ENCODE data around the gene HBB. TPM values are rescaled to one million over a fixed set of nuclear protein-coding genes. Genes with fewer than 3 reads are reported as not detected.
"Not testable (repeated sequence)": the region's sequence is repeated elsewhere in the genome, so short reads cannot be mapped to it uniquely, and the experiment has no call there.

The HBB gene
- total RNA-seq, 4 donors from 2014 or later: 1.1 to 2.0 TPM; not detected in 2

DNA sequence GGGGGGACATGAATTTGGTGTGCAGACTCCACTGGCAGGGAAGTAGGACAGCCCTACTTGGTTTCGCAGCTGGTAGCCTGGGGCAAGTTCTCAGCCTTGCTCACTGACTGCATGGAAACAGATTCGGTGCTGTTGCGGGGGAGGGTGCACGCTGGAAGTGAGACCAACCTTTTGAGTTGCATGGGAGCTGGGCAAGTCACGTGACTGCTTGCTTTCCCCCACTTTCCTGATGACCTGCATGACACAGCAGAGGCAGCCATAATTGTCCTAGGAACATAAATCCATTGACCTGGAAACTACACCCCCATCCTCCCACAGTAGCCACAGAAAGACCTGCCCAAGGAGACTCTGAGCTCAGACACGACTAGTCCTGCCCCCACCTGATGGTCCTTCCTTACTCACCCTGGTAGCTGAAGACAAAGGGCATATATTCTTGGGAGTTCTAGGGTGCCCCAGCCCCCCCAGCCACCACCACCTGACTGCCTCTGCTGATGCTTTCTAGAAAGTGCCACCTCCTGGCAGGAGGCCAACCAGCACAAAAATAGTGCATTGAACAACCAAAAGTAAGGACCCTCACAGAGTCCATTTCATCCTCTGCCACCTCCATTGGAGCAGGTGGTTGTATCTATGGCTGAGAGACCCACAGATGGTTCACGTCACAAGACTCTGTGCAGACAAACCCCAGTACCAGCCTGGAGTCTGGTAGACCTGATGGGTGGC is 31.8 kb upstream of the HBB start:
- in situ Hi-C loops (cut with MboI; ENCODE audit: low pct_ligation_motif_present in 1 of 4, low pct_unique_long_range_greater_than_20kb in 1 of 4, low sequenced_read_pairs in 3 of 4) (no loop called here), intact Hi-C loops (cut with DNase I; ENCODE audit: low total_unique reads) (no loop called here)
- 76% methylated on average over 7 of the region's 7 CpGs; no CpG with 5 or more reads in 1 of the 2 donors for WGBS, 2 donors (ENCODE audit: low coverage in 1 of 2)
- Histone ChIP-seq H3K9me3 (no peaks in the 10 kb centered on the region), H3K4me3 (no peak overlapping the region), H3K4me1 (no peaks in the 10 kb centered on the region), H3K27ac (no peak overlapping the region), H3K36me3 (no peaks in the 10 kb centered on the region), H3K27me3 (no peaks in the 10 kb centered on the region)
- TF ChIP-seq POLR2AphosphoS5 (IDR thresholded peaks at IDR 0.05): no peak
- TF ChIP-seq EP300 (IDR thresholded peaks at IDR 0.05; ENCODE audit: low read depth): no peak
- TF ChIP-seq, protein P1, sequence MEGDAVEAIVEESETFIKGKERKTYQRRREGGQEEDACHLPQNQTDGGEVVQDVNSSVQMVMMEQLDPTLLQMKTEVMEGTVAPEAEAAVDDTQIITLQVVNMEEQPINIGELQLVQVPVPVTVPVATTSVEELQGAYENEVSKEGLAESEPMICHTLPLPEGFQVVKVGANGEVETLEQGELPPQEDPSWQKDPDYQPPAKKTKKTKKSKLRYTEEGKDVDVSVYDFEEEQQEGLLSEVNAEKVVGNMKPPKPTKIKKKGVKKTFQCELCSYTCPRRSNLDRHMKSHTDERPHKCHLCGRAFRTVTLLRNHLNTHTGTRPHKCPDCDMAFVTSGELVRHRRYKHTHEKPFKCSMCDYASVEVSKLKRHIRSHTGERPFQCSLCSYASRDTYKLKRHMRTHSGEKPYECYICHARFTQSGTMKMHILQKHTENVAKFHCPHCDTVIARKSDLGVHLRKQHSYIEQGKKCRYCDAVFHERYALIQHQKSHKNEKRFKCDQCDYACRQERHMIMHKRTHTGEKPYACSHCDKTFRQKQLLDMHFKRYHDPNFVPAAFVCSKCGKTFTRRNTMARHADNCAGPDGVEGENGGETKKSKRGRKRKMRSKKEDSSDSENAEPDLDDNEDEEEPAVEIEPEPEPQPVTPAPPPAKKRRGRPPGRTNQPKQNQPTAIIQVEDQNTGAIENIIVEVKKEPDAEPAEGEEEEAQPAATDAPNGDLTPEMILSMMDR (IDR thresholded peaks at IDR 0.05): no peak
- no peak for TF ChIP-seq POLR2A (IDR thresholded peaks at IDR 0.05)
- no peak for DNase-seq

DNA sequence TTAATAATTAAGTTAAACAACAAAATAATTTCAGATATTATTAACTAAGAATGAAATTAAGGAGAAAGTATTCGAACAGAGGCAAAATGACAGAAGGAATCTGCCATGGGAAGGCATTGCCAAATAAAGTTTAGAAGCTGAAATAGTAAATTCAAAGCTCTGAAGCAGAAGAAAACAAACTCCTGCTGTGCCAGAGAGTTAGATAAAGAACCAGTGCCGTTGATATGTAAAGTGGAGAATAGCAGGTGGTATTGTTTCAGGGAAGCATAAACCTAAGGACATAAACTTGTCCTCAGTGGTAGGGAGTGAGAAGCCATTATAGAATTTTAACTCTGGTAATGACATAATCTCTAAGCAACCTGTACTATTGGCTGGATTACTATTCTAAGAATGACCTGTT is 30.4 kb upstream of the HBB start:
- Histone ChIP-seq H3K27ac (no peak overlapping the region), H3K36me3 (no peaks in the 10 kb centered on the region), H3K9me3 (no peaks in the 10 kb centered on the region), H3K4me1 (no peaks in the 10 kb centered on the region), H3K4me3 (no peak overlapping the region), H3K27me3 (no peaks in the 10 kb centered on the region)
- WGBS, 2 donors (ENCODE audit: low coverage in 1 of 2): 28 to 31% methylated on average over 2 of the region's 2 CpGs
- in situ Hi-C loops (cut with MboI; ENCODE audit: low pct_ligation_motif_present in 1 of 4, low pct_unique_long_range_greater_than_20kb in 1 of 4, low sequenced_read_pairs in 3 of 4) (no loop called here), intact Hi-C loops (cut with DNase I; ENCODE audit: low total_unique reads) (no loop called here)
- no peak for DNase-seq
- TF ChIP-seq EP300 (IDR thresholded peaks at IDR 0.05; ENCODE audit: low read depth): no peak
- TF ChIP-seq, protein P1 (IDR thresholded peaks at IDR 0.05): no peak
- TF ChIP-seq POLR2AphosphoS5 (IDR thresholded peaks at IDR 0.05): no peak
- no peak for TF ChIP-seq POLR2A (IDR thresholded peaks at IDR 0.05)

DNA sequence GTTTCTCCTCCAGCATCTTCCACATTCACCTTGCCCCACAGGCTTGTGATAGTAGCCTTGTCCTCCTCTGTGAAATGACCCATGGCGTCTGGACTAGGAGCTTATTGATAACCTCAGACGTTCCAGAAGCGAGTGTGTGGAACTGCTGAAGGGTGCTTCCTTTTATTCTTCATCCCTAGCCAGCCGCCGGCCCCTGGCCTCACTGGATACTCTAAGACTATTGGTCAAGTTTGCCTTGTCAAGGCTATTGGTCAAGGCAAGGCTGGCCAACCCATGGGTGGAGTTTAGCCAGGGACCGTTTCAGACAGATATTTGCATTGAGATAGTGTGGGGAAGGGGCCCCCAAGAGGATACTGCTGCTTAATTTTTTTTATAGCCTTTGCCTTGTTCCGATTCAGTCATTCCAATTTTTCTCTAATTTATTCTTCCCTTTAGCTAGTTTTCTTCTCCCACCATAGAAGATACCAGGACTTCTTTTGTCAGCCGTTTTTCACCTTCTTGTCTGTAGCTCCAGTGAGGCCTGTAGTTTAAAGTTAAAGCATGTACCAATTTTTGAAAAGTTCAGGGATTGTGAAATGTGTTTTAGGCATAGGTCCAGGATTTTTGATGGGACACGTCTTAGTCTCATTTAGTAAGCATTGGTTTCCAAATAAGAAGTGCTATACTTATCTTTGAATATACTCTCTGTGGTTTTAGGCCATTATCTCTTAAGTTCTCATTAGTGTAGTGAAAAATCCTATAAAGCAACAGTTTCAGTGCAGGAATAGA is 28.0 kb upstream of the HBB start, which contains the start of gene HBG2:
HBG2 (minus strand) TSS at position 136 of the 768 bp plus-strand sequence; CDS start at position 83, 53 bp downstream.
- in situ Hi-C loops (cut with MboI; ENCODE audit: low pct_ligation_motif_present in 1 of 4, low pct_unique_long_range_greater_than_20kb in 1 of 4, low sequenced_read_pairs in 3 of 4); H3K27ac ChIP-seq; DNase-seq; H3K4me3 ChIP-seq; H3K27me3 ChIP-seq; H3K36me3 ChIP-seq; H3K9me3 ChIP-seq; H3K4me1 ChIP-seq; intact Hi-C loops (cut with DNase I; ENCODE audit: low total_unique reads): not testable (repeated sequence)
- 61 to 63% methylated on average over 3 to 4 of the region's 9 CpGs for WGBS, 2 donors (ENCODE audit: low coverage in 1 of 2)

DNA sequence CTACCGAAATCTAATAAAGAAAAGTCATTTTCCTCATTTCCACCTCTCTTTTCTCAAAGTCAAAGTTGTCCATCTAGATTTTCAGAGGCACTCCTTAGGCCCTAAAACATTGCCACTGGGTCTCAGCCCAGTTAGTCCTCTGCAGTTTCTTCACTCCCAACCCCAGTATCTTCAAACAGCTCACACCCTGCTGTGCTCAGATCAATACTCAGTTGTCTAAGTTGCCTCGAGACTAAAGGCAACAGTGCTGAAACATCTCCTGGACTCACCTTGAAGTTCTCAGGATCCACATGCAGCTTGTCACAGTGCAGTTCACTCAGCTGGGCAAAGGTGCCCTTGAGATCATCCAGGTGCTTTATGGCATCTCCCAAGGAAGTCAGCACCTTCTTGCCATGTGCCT is 27.2 kb upstream of the HBB start:
- 73 to 86% methylated on average over 1 to 2 of the region's 2 CpGs for WGBS, 2 donors (ENCODE audit: low coverage in 1 of 2)
- H3K4me1 ChIP-seq; in situ Hi-C loops (cut with MboI; ENCODE audit: low pct_ligation_motif_present in 1 of 4, low pct_unique_long_range_greater_than_20kb in 1 of 4, low sequenced_read_pairs in 3 of 4); H3K9me3 ChIP-seq; intact Hi-C loops (cut with DNase I; ENCODE audit: low total_unique reads); H3K27ac ChIP-seq; DNase-seq; H3K27me3 ChIP-seq; H3K4me3 ChIP-seq; H3K36me3 ChIP-seq: not testable (repeated sequence)

DNA sequence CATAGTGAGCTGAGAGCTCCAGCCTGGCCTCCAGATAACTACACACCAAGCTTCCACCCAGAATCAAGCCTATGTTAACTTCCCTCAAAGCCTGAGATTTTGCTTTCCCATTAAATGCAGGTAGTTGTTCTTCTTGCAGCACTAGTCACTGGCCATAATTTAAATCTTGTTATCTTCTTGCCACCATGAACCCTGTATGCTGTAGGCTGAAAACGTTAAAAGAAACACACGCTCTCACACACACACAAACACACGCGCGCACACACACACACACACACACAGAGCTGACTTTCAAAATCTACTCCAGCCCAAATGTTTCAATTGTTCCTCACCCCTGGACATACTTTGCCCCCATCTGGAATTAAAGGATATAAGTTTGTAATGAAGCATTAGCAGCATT is 26.6 kb upstream of the HBB start:
- DNase-seq; H3K9me3 ChIP-seq; H3K36me3 ChIP-seq; H3K4me1 ChIP-seq; in situ Hi-C loops (cut with MboI; ENCODE audit: low pct_ligation_motif_present in 1 of 4, low pct_unique_long_range_greater_than_20kb in 1 of 4, low sequenced_read_pairs in 3 of 4); H3K27me3 ChIP-seq; H3K27ac ChIP-seq; intact Hi-C loops (cut with DNase I; ENCODE audit: low total_unique reads); H3K4me3 ChIP-seq: not testable (repeated sequence)
- 82 to 89% methylated on average over 5 of the region's 5 CpGs for WGBS, 2 donors (ENCODE audit: low coverage in 1 of 2)

Data from transverse colon (tissue), 4 donors.